ENCODE measurements around the gene ZC3H4.
"Not testable (repeated sequence)": the region's sequence is repeated elsewhere in the genome, so short reads cannot be mapped to it uniquely, and the experiment has no call there.

Gene ZC3H4

DNA sequence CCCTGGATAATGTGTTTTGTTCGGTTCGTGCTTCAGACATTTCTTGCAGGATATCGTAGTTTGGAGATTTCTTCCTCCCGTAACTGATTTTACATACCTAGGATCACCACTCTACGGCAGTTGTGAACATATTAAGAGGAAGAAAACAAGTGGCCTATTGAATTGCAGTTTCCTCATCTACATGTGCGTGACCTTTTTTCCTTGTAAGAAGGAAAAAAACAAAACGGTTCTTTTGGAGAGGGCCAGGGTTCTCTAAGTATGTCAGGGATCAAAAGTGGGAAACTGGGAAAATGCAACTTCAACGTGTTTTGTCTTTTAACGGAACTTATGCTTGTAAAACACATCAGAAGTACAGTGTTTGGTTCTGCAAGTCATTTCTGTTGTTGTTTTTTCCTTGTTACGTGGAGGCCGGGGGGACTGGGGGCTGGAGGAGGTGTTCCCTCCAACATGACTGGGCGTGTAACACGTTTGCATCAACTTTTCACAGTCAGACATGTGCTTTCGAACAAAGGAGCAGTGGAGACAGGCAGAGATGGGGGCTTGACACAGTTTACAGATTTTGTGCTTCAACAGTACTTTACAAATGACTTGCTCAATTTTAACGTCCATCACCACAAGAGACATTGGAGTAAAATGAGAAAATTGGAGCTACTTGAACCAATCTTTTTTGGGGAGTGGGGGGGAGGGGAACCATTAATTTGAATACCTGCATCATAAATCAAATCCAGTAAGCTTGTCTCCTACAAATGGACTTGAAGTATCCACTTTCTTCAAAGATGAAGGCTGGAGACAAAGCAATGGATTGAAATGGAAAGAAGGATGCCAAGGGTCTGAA is 3.8 kb downstream of the ZC3H4 start:
- Histone ChIP-seq H3K4me1 (ENCODE audit: insufficient read depth, low read length) (peaks cover 52% of the 10 kb centered on the region), H3K9me3 (ENCODE audit: low read length) (no peaks in the 10 kb centered on the region), H3K4me3 (ENCODE audit: low read length) (peak overlapping the region; percentile 81), H3K36me3 (ENCODE audit: insufficient read depth, low read length) (peaks cover 17% of the 10 kb centered on the region), H2AFZ (ENCODE audit: low read depth, low read length) (no peak overlapping the region), H3K27me3 (ENCODE audit: insufficient read depth, low read length) (no peaks in the 10 kb centered on the region)

GRCh38 chr19:47109177-47109540 is 4.4 kb downstream of the ZC3H4 start:
- peaks cover 21% of the 10 kb centered on the region for H3K36me3 ChIP-seq (ENCODE audit: insufficient read depth, low read length)

DNA sequence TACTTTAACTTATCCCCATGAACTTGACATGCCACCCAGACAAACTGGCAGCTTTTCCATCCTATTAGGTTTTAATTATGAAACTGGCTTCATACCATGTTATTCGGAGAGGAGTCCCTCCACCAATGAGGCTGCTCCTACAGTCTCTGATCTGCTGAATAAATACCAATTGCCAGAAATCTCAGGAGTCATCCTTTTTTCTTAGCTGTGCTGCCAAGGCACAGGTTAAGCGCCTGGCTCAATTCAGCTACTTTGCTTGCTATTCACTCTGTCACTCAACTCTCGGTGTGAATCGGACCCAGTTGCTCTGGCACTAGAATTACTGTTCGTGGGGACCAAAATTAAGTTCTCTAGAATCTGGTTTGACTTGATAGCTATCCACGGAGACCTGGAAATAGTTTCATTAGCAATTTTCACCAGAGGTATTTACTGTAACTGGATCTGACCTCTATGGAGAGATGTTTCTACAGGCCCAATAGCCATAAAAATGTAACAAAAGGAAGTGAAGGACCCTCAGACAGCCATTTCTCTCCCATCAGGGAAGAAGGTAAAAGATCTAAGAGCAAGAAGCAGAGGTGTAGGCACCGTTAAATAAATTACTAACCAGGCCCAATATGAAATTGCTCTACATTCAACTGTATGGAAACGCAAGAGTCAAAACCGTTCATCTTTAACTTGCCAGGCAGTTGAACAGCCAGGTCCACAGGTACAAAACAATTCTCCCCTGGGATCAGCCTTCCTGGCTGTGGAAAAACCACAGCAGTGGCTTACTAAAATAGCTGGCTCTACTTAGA is 5.4 kb downstream of the ZC3H4 start:
- no peaks in the 10 kb centered on the region for H3K27me3 ChIP-seq (ENCODE audit: insufficient read depth, low read length)
- H3K9me3 ChIP-seq (ENCODE audit: low read length): no peaks in the 10 kb centered on the region
- H3K4me1 ChIP-seq (ENCODE audit: insufficient read depth, low read length): peaks cover 46% of the 10 kb centered on the region
- H3K36me3 ChIP-seq (ENCODE audit: insufficient read depth, low read length): peaks cover 21% of the 10 kb centered on the region
- no peak overlapping the region for H3K4me3 ChIP-seq (ENCODE audit: low read length)
- no peak overlapping the region for H2AFZ ChIP-seq (ENCODE audit: low read depth, low read length)

More at GRCh38 chr19:47109177-47109540, 4.4 kb downstream of the ZC3H4 start:
- Histone ChIP-seq H3K27me3 (ENCODE audit: insufficient read depth, low read length) (no peaks in the 10 kb centered on the region), H3K9me3 (ENCODE audit: low read length) (no peaks in the 10 kb centered on the region), H3K4me1 (ENCODE audit: insufficient read depth, low read length) (peaks cover 50% of the 10 kb centered on the region), H3K4me3 (ENCODE audit: low read length) (no peak overlapping the region), H2AFZ (ENCODE audit: low read depth, low read length) (no peak overlapping the region)

GRCh38 chr19:47107202-47107952 is 6.2 kb downstream of the ZC3H4 start:
- peaks cover 21% of the 10 kb centered on the region for H3K36me3 ChIP-seq (ENCODE audit: insufficient read depth, low read length)
- no peak overlapping the region for H3K4me3 ChIP-seq (ENCODE audit: low read length)
- H3K4me1 ChIP-seq (ENCODE audit: insufficient read depth, low read length): peaks cover 46% of the 10 kb centered on the region
- no peaks in the 10 kb centered on the region for H3K9me3 ChIP-seq (ENCODE audit: low read length)
- no peak overlapping the region for H2AFZ ChIP-seq (ENCODE audit: low read depth, low read length)
- no peaks in the 10 kb centered on the region for H3K27me3 ChIP-seq (ENCODE audit: insufficient read depth, low read length)

DNA sequence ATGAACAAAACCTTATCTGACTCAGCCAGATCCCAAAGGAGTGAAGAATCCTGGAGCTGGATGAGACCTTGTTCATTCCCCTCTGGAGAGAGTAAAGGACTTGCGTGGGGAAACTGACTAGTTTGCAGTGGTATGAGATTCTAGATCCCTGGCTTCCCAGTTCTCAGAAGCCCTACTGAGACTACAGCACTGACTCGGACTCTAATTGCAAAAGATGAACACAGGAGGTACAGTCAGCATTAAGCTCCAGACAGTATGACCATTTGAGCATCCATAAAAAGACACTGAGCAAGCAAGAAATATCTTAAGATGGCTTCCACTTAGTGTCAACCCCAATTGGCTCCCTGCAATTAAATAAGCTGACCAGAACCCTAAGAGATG is 6.8 kb downstream of the ZC3H4 start:
- Histone ChIP-seq H3K4me3 (ENCODE audit: low read length) (no peak overlapping the region), H3K27me3 (ENCODE audit: insufficient read depth, low read length) (no peaks in the 10 kb centered on the region), H3K4me1 (ENCODE audit: insufficient read depth, low read length) (peaks cover 46% of the 10 kb centered on the region), H2AFZ (ENCODE audit: low read depth, low read length) (no peak overlapping the region), H3K36me3 (ENCODE audit: insufficient read depth, low read length) (peaks cover 21% of the 10 kb centered on the region), H3K9me3 (ENCODE audit: low read length) (no peaks in the 10 kb centered on the region)

- Histone ChIP-seq H3K36me3 (ENCODE audit: insufficient read depth, low read length) (peaks cover 21% of the 10 kb centered on the region), H2AFZ (ENCODE audit: low read depth, low read length) (no peak overlapping the region), H3K27me3 (ENCODE audit: insufficient read depth, low read length) (no peaks in the 10 kb centered on the region), H3K9me3 (ENCODE audit: low read length) (no peaks in the 10 kb centered on the region), H3K4me3 (ENCODE audit: low read length) (no peak overlapping the region), H3K4me1 (ENCODE audit: insufficient read depth, low read length) (peaks cover 41% of the 10 kb centered on the region)
Measured at GRCh38 chr19:47105874-47106273, 7.7 kb downstream of the ZC3H4 start.

- H3K4me3 ChIP-seq (ENCODE audit: low read length): no peak overlapping the region
- H3K4me1 ChIP-seq (ENCODE audit: insufficient read depth, low read length): peaks cover 29% of the 10 kb centered on the region
- no peaks in the 10 kb centered on the region for H3K9me3 ChIP-seq (ENCODE audit: low read length)
- peaks cover 13% of the 10 kb centered on the region for H3K36me3 ChIP-seq (ENCODE audit: insufficient read depth, low read length)
- H2AFZ ChIP-seq (ENCODE audit: low read depth, low read length): no peak overlapping the region
- H3K27me3 ChIP-seq (ENCODE audit: insufficient read depth, low read length): no peaks in the 10 kb centered on the region
Measured at GRCh38 chr19:47104680-47105079, 8.9 kb downstream of the ZC3H4 start.

GRCh38 chr19:47102346-47103060 is 11.1 kb downstream of the ZC3H4 start:
- H2AFZ ChIP-seq (ENCODE audit: low read depth, low read length): no peak overlapping the region
- H3K9me3 ChIP-seq (ENCODE audit: low read length): no peaks in the 10 kb centered on the region
- peaks cover 9% of the 10 kb centered on the region for H3K4me1 ChIP-seq (ENCODE audit: insufficient read depth, low read length)
- H3K36me3 ChIP-seq (ENCODE audit: insufficient read depth, low read length): peaks cover 19% of the 10 kb centered on the region
- no peaks in the 10 kb centered on the region for H3K27me3 ChIP-seq (ENCODE audit: insufficient read depth, low read length)
- H3K4me3 ChIP-seq (ENCODE audit: low read length): no peak overlapping the region

GRCh38 chr19:47101116-47101515 is 12.5 kb downstream of the ZC3H4 start:
- H3K36me3 ChIP-seq (ENCODE audit: insufficient read depth, low read length): peaks cover 19% of the 10 kb centered on the region
- H3K4me3 ChIP-seq (ENCODE audit: low read length); H3K27me3 ChIP-seq (ENCODE audit: insufficient read depth, low read length); H3K9me3 ChIP-seq (ENCODE audit: low read length); H3K4me1 ChIP-seq (ENCODE audit: insufficient read depth, low read length); H2AFZ ChIP-seq (ENCODE audit: low read depth, low read length): not testable (repeated sequence)

- Histone ChIP-seq H3K4me3 (ENCODE audit: low read length) (no peak overlapping the region), H2AFZ (ENCODE audit: low read depth, low read length) (no peak overlapping the region), H3K4me1 (ENCODE audit: insufficient read depth, low read length) (peaks cover 10% of the 10 kb centered on the region), H3K27me3 (ENCODE audit: insufficient read depth, low read length) (no peaks in the 10 kb centered on the region), H3K36me3 (ENCODE audit: insufficient read depth, low read length) (peaks cover 15% of the 10 kb centered on the region), H3K9me3 (ENCODE audit: low read length) (no peaks in the 10 kb centered on the region)
Measured at GRCh38 chr19:47100290-47100689, 13.3 kb downstream of the ZC3H4 start.

DNA sequence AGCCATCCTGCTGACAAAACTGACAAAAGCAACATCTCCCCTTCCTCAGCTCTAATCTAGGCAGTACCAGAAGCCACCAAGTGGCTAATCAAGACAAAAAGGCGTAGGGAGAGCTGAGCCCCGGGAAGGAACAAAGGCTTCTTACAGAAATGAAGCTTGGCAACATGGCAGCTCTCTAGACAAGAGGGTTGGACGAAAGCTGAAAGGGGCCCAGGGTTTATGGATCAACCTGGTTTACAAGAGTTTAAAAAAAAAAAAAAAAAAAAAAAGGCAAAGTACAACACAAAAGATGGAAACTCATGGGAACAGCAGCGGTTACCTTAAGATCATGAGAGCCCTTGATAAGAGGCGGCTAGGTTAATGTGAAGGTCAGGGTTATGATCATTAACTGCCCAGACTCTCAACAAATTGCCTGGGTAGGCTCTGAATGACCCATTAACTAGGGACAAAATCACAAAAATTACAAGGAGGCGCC is 14.0 kb downstream of the ZC3H4 start:
- peaks cover 19% of the 10 kb centered on the region for H3K36me3 ChIP-seq (ENCODE audit: insufficient read depth, low read length)
- H3K4me1 ChIP-seq (ENCODE audit: insufficient read depth, low read length): peaks cover 10% of the 10 kb centered on the region

DNA sequence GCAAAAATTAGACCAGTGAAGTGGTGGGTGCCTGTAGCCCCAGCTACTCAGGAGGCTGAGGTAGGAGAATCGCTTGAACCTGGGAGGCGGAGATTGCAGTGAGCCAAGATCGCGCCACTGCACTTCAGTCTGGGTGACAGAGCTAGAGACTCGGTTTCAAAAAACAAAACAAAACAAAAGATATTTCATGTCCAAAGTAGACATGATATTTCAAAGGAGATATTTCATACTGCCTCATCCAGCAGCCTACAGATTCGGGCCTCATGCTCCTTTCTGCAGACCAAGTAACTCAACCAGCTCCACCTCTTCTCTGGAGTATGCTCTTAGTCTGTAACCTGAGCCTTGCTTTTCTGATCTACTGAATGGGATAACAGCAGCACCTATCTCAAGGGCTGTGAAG is 15.0 kb downstream of the ZC3H4 start:
- no peak overlapping the region for H2AFZ ChIP-seq (ENCODE audit: low read depth, low read length)
- H3K4me3 ChIP-seq (ENCODE audit: low read length): no peak overlapping the region
- H3K9me3 ChIP-seq (ENCODE audit: low read length): no peaks in the 10 kb centered on the region
- peaks cover 10% of the 10 kb centered on the region for H3K4me1 ChIP-seq (ENCODE audit: insufficient read depth, low read length)
- H3K36me3 ChIP-seq (ENCODE audit: insufficient read depth, low read length): peaks cover 27% of the 10 kb centered on the region
- H3K27me3 ChIP-seq (ENCODE audit: insufficient read depth, low read length): no peaks in the 10 kb centered on the region

More for the DNA sequence above, 14.0 kb downstream of the ZC3H4 start:
- Histone ChIP-seq H2AFZ (ENCODE audit: low read depth, low read length) (no peak overlapping the region), H3K9me3 (ENCODE audit: low read length) (no peaks in the 10 kb centered on the region), H3K4me3 (ENCODE audit: low read length) (no peak overlapping the region), H3K27me3 (ENCODE audit: insufficient read depth, low read length) (no peaks in the 10 kb centered on the region)
